ENCODE data around the gene IQSEC3.

GRCh38 chr12:22190-22529 lies 44.4 kb upstream of the IQSEC3 start:
- TF ChIP-seq FOXM1 (IDR thresholded peaks at IDR 0.05; ENCODE audit: borderline replicate concordance), result no peak
- no peak for TF ChIP-seq LEF1 (IDR thresholded peaks at IDR 0.05; ENCODE audit: borderline replicate concordance)
- no peak for TF ChIP-seq NFRKB (IDR thresholded peaks at IDR 0.05)
